ENCODE measurements around the gene ZBTB32. TPM values are rescaled to one million over a fixed set of nuclear protein-coding genes. Genes with fewer than 3 reads are reported as not detected.
A peak's percentile ranks its signal among the peaks of the same experiment; 100 is the strongest.

Gene ZBTB32
- total RNA-seq, 1 donor, result not detected

DNA sequence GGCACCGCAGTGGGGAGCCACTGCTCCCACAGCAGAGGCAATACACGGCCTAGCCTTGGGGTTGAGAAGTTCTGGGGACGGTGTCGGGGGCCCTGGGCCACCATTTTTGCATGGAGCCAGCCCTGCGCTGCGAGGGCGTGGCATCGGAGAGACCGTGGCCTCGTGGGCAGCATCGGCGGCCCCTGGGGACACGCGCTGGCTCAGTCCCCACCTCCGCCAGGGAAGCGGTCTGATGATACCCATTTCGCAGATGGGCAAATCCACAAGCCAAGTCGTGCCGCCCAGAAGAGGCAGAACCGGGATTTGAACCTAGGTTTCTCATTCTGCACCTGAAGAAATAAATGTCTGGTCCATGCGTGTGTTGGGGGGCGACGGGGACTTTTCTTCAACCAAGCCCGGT lies 39.2 kb upstream of the ZBTB32 start:
- H3K4me3 ChIP-seq (ENCODE audit: low read depth, low read length), result no peak overlapping the region
- TF ChIP-seq, protein P1, sequence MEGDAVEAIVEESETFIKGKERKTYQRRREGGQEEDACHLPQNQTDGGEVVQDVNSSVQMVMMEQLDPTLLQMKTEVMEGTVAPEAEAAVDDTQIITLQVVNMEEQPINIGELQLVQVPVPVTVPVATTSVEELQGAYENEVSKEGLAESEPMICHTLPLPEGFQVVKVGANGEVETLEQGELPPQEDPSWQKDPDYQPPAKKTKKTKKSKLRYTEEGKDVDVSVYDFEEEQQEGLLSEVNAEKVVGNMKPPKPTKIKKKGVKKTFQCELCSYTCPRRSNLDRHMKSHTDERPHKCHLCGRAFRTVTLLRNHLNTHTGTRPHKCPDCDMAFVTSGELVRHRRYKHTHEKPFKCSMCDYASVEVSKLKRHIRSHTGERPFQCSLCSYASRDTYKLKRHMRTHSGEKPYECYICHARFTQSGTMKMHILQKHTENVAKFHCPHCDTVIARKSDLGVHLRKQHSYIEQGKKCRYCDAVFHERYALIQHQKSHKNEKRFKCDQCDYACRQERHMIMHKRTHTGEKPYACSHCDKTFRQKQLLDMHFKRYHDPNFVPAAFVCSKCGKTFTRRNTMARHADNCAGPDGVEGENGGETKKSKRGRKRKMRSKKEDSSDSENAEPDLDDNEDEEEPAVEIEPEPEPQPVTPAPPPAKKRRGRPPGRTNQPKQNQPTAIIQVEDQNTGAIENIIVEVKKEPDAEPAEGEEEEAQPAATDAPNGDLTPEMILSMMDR (IDR thresholded peaks at IDR 0.05; ENCODE audit: insufficient read depth, low read depth, low read length), result no peak
- no peak for DNase-seq (ENCODE audit: low read depth)

DNA sequence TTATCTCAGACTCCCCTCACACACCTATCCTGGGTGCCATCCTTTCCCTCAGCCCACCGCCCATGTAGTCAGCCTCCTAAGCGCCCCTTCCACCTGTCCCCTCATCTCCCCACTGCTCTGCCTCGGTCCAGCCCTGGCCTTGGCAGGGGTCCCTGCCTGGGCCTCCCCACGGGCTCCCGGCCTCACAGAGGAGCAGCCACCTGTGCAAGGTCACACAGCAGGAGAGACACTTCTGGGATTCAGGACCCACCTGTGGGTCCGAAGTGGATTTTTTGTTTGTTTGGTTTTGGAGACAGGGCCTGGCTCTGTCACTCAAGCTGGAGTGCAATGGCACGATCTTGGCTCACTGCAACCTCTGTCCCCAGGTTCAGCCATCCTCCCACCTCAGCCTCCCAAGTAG lies 38.8 kb upstream of the ZBTB32 start:
- no peak overlapping the region for H3K4me3 ChIP-seq (ENCODE audit: low read depth, low read length)
- no peak for DNase-seq (ENCODE audit: low read depth)
- TF ChIP-seq, protein P1 (IDR thresholded peaks at IDR 0.05; ENCODE audit: insufficient read depth, low read depth, low read length), result no peak

DNA sequence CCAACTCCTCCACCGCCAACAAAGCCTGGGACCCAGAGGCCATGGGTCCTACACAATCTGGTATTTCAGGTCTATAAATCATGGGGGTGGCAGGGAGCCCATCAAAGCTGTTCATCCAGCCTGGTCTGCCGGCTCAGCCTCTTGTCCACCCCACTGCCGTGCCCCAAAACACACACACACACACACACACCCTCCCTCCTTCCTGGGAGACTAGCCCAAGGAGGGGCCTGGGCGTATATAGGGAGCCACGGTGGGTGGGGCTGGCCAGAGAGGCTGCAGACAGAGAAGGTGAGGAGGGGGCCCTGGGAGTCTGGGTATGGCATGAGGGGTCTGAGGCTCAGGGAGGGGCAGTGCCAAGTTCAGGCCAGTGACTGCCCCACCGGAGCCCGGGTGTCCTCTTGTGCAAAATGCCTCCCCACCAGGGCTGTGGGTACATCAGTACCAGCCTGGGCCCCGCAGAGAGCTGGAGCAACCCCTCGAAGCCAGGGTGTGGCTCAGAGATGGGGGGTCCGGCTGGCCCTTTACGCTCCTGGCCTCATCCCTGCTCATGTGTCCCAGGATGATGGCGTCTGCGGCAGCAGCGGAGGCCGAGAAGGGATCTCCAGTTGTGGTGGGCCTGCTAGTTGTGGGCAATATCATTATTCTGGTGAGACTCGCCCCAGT lies 38.0 kb upstream of the ZBTB32 start, which contains the start of gene UPK1A:
UPK1A (plus strand) TSS at position 267 of the 663 bp plus-strand sequence; CDS start at position 563, 296 bp downstream.
- TF ChIP-seq, protein P1 (IDR thresholded peaks at IDR 0.05; ENCODE audit: insufficient read depth, low read depth, low read length), result no peak
- H3K4me3 ChIP-seq (ENCODE audit: low read depth, low read length), result no peak within 1 kb of the TSS
- DNase-seq (ENCODE audit: low read depth), result no peak

DNA sequence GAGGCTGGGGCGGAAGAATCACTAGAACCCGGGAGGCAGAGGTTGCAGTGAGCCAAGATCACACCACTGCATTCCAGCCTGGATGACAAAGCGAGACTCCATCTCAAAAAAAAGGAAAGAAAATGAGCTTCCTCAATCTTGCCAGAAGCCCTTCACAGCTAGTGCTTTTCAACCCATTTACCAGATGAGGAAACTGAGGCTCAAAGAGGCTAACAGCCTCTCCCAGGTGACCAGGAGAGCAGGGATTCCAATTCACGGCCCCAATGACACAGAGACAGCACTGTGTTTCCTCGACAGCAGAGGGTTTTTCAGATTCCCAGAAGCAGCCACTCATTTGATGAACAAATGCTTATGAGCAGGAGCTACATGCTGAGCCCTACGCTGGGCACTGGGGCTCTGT lies 34.8 kb upstream of the ZBTB32 start:
- TF ChIP-seq, protein P1 (IDR thresholded peaks at IDR 0.05; ENCODE audit: insufficient read depth, low read depth, low read length), result no peak
- no peak for DNase-seq (ENCODE audit: low read depth)
- H3K4me3 ChIP-seq (ENCODE audit: low read depth, low read length), result no peak overlapping the region

DNA sequence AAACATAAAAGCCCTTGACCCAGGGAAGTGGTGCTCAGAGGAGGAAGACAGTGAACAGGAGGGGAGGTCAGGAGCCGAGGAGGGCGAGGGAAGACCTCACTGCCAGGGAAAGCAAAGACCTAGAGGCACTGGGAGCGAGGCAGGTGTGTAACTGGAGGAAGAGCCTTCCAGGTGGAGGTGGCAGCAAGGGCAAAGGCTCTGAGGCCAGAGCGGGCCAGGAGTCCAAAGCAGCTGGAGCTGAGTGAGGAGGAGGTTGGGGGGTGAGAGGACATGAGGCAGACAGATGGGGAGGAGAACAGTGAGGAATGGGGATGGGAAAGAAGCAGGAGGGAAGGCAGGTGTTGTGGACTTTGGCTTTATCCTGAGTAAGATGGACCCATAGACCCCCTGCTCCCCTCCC lies 34.4 kb upstream of the ZBTB32 start:
- no peak overlapping the region for H3K4me3 ChIP-seq (ENCODE audit: low read depth, low read length)
- TF ChIP-seq, protein P1 (IDR thresholded peaks at IDR 0.05; ENCODE audit: insufficient read depth, low read depth, low read length), result no peak
- DNase-seq (ENCODE audit: low read depth), result no peak

DNA sequence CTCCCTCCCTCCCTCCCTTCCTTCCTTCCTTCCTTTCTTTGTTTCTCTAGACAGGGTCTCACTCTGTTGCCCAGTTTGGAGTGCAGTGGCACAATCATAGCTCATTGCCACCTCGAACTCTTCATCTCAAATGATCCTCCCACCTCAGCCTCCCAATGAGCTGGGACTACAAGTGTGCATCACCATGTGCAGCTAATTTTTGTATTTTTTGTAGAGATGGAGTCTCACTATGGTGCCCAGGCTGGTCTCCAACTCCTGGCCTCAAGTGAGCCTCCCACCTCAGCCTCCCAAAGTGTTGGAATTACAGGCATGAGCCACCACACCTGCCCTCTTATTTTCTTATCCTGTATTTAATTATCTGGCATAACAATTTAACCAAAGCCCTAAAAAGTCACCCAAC lies 33.7 kb upstream of the ZBTB32 start:
- no peak overlapping the region for H3K4me3 ChIP-seq (ENCODE audit: low read depth, low read length)
- no peak for DNase-seq (ENCODE audit: low read depth)
- TF ChIP-seq, protein P1 (IDR thresholded peaks at IDR 0.05; ENCODE audit: insufficient read depth, low read depth, low read length), result no peak

DNA sequence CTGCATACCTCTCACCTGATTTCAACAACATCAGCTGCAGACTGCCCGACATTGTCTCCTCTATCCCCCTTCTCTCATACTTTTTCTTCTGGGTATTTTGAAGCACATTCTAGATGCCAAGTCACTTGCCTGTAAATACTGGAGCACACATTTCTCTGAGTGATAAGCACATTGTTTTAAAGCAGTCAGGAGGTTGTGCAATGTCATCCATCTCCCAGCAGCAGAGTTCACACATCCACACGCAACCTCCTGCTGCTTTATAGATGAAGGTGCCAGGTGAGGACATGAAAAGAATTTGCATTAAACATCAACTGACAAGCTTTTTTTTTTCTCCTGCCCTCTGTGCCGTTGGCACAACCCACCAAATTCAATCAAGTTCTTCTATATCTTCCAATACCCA lies 32.5 kb upstream of the ZBTB32 start:
- peak; percentile 2 for DNase-seq (ENCODE audit: low read depth)

More for the DNA sequence above, 32.5 kb upstream of the ZBTB32 start:
- TF ChIP-seq, protein P1 (IDR thresholded peaks at IDR 0.05; ENCODE audit: insufficient read depth, low read depth, low read length), result no peak
- no peak overlapping the region for H3K4me3 ChIP-seq (ENCODE audit: low read depth, low read length)
